ENCODE measurements around the gene SPOCK3.

GRCh38 chr4:167088115-167088514 is 146.2 kb downstream of the SPOCK3 start:
- TF ChIP-seq POLR2AphosphoS5 (IDR thresholded peaks at IDR 0.05; ENCODE audit: borderline replicate concordance, low read depth, low read length) (no peak), EZH2 (IDR thresholded peaks at IDR 0.05) (no peak), FOXP2 (optimal IDR thresholded peaks at IDR 0.05; ENCODE audit: control extremely low read depth, extremely low read length, insufficient read depth) (no peak)
